Measurements from ENCODE around the gene KIR3DL1.
"Not testable (repeated sequence)": the region's sequence is repeated elsewhere in the genome, so short reads cannot be mapped to it uniquely, and the experiment has no call there.

- TF ChIP-seq CTCF (IDR thresholded peaks at IDR 0.05); EZH2 (IDR thresholded peaks at IDR 0.05; ENCODE audit: borderline replicate concordance, insufficient read depth, low read depth, low read length, poor library complexity, severe bottlenecking): not testable (repeated sequence)
These were observed 33.9 kb downstream of the KIR3DL1 start, which contains the start of gene KIR3DL2 for GRCh38 chr19:54850061-54850640.
